ENCODE measurements around the gene PSD2.

DNA sequence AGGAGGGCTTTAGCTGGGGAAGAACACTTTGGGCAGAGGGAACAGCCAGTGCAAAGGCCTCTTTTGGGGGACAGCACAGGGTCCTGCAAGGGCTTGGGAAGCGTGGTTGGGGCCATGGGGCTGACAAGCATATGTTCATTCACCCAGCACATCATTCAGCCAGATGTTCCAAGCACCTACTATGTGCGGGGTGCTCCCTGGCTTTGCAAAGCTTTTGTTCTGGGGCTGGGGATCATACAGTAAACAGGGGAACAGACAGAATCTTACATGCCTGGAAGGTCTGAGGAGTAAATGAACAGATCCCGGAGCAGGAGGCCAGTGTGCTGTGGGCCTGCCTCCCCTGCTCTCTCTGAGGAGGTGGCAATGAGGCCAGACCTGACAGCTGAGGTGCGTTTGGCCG is 16.7 kb downstream of the PSD2 start:
- TF ChIP-seq CTCF (IDR thresholded peaks at IDR 0.05 in 2 of 3, conservative IDR thresholded peaks at IDR 0.05 in 1 of 3; ENCODE audit: borderline replicate concordance in 1 of 3, insufficient read depth in 1 of 3, low read depth in 2 of 3, low read length in 2 of 3) (no peak), ZFX (IDR thresholded peaks at IDR 0.05) (no peak), EZH2 (IDR thresholded peaks at IDR 0.05) (no peak), FOSL1 (IDR thresholded peaks at IDR 0.05; ENCODE audit: low read depth) (no peak), POLR2A (IDR thresholded peaks at IDR 0.05; ENCODE audit: borderline replicate concordance, extremely low read depth, insufficient read depth, insufficient read length) (no peak), POLR2AphosphoS5 (IDR thresholded peaks at IDR 0.05; ENCODE audit: low read depth, low read length) (no peak), YY1 (IDR thresholded peaks at IDR 0.05; ENCODE audit: extremely low read depth, insufficient replicate concordance, low read depth, low read length) (no peak), SP1 (IDR thresholded peaks at IDR 0.05; ENCODE audit: low read depth) (no peak), SIN3A (IDR thresholded peaks at IDR 0.05; ENCODE audit: low read depth) (no peak)
